ENCODE results near the gene ZSCAN16. TPM values are rescaled to one million over a fixed set of nuclear protein-coding genes. Genes with fewer than 3 reads are reported as not detected.

ZSCAN16 gene
- 15.4 and 15.8 TPM in 2 replicates for total RNA-seq
- 20.0 TPM for total RNA-seq (2013)
- 3.0 and 5.4 TPM in 2 replicates for polyA plus RNA-seq
- polyA minus RNA-seq, result 6.3 and 7.3 TPM in 2 replicates

- Histone ChIP-seq H3K27me3 (replicated peaks in 1 of 4; ENCODE audit: control extremely low read depth in 1 of 4, control insufficient read depth in 3 of 4, insufficient read depth in 4 of 4, low read length in 3 of 4) (no peaks in the 10 kb centered on the region), H3K79me2 (ENCODE audit: control insufficient read depth, insufficient read depth, low read length) (peaks cover 41% of the 10 kb centered on the region), H3K27ac (ENCODE audit: low read length in 2 of 2) (peak within 1 kb of the TSS; percentile 68 to 74), H3K4me3 (ENCODE audit: control extremely low read depth in 1 of 5, extremely low read depth in 1 of 5, insufficient read depth in 1 of 5, low read depth in 2 of 5, low read length in 4 of 5) (peak within 1 kb of the TSS; percentile 70 to 91 (median 75)), H2AFZ (ENCODE audit: insufficient read depth, low read depth, low read length, poor library complexity, severe bottlenecking) (peak within 1 kb of the TSS; percentile 86), H3K36me3 (replicated peaks in 1 of 2; ENCODE audit: control extremely low read depth in 1 of 2, control insufficient read depth in 1 of 2, extremely low read depth in 1 of 2, insufficient read depth in 2 of 2, low read length in 1 of 2) (peaks cover 11 to 29% of the 10 kb centered on the region in 2 experiments), H3K4me1 (ENCODE audit: control insufficient read depth in 2 of 2, insufficient read depth in 2 of 2, low read length in 2 of 2) (peaks cover 12 to 18% of the 10 kb centered on the region in 2 donors), H3K4me2 (replicated peaks; ENCODE audit: low read depth, low read length, poor library complexity, severe bottlenecking) (peak within 1 kb of the TSS; percentile 83), H3K9ac (ENCODE audit: low read length) (peak within 1 kb of the TSS; percentile 72), H3K9me3 (ENCODE audit: control extremely low read depth in 1 of 3, control insufficient read depth in 2 of 3, insufficient read depth in 1 of 3, low read length in 2 of 3) (no peaks in the 10 kb centered on the region), H4K20me1 (ENCODE audit: control insufficient read depth, insufficient read depth, low read length, poor library complexity, severe bottlenecking) (no peaks in the 10 kb centered on the region)
- Mint-ChIP-seq H3K9me3 (ENCODE audit: insufficient read depth) (no peaks in the 10 kb centered on the region), H3K4me1 (peaks cover 31% of the 10 kb centered on the region), H3K27me3 (no peaks in the 10 kb centered on the region), H3K4me3 (peak within 1 kb of the TSS; percentile 98), H3K27ac (peak within 1 kb of the TSS; percentile 92)
- TF ChIP-seq EZH2 (IDR thresholded peaks at IDR 0.05; ENCODE audit: borderline replicate concordance, insufficient read depth, low read depth, low read length, poor library complexity, severe bottlenecking), result no peak
- TF ChIP-seq CTCF (IDR thresholded peaks at IDR 0.05), result no peak
- 0% methylated on average over 20 of the region's 28 CpGs for WGBS (ENCODE audit: insufficient coverage)
- ATAC-seq (ENCODE audit: low read depth), result peak; percentile 96
- ChIA-PET POLR2A (interaction anchor here (0.6 to 2.5 kb wide), 4 partner anchors 13 to 37 kb away, joined by 3 to 18 read pairs (median 14); partner anchors contain the start of gene ZKSCAN8), CTCF (interaction anchor here (0.5 to 4.2 kb wide), 6 partner anchors 8 to 258 kb away, joined by 3 to 46 read pairs (median 5); partner anchors contain the start of gene ZKSCAN8)
- DNase-seq, result peak; percentile 86
- intact Hi-C loops (cut with micrococcal nuclease), result loop anchor here (1.0 to 5.0 kb wide), 9 partner anchors 12 to 259 kb away; partner anchors contain the start of genes ZKSCAN4, ZKSCAN8, ZSCAN26 and ZSCAN9
Measured at GRCh38 chr6:28124350-28124970, at the start of gene ZSCAN16. ZSCAN16 (plus strand) TSS chr6:28124609; CDS start chr6:28125444, 835 bp downstream.

- Mint-ChIP-seq H3K4me1 (peaks cover 34% of the 10 kb centered on the region), H3K27me3 (no peaks in the 10 kb centered on the region), H3K27ac (peak overlapping the region; percentile 16), H3K9me3 (ENCODE audit: insufficient read depth) (no peaks in the 10 kb centered on the region), H3K4me3 (no peak overlapping the region)
- Histone ChIP-seq H3K27ac (ENCODE audit: low read length in 2 of 2) (no peak overlapping the region), H3K4me1 (ENCODE audit: control insufficient read depth in 2 of 2, insufficient read depth in 2 of 2, low read length in 2 of 2) (peaks cover 10 to 22% of the 10 kb centered on the region in 2 donors), H4K20me1 (ENCODE audit: control insufficient read depth, insufficient read depth, low read length, poor library complexity, severe bottlenecking) (no peaks in the 10 kb centered on the region), H3K9me3 (ENCODE audit: control extremely low read depth in 1 of 3, control insufficient read depth in 2 of 3, insufficient read depth in 1 of 3, low read length in 2 of 3) (no peaks in the 10 kb centered on the region), H3K9ac (ENCODE audit: low read length) (no peak overlapping the region), H3K36me3 (replicated peaks in 1 of 2; ENCODE audit: control extremely low read depth in 1 of 2, control insufficient read depth in 1 of 2, extremely low read depth in 1 of 2, insufficient read depth in 2 of 2, low read length in 1 of 2) (no peaks in the 10 kb centered on the region), H2AFZ (ENCODE audit: insufficient read depth, low read depth, low read length, poor library complexity, severe bottlenecking) (no peak overlapping the region), H3K4me2 (replicated peaks; ENCODE audit: low read depth, low read length, poor library complexity, severe bottlenecking) (no peak overlapping the region), H3K27me3 (replicated peaks in 1 of 4; ENCODE audit: control extremely low read depth in 1 of 4, control insufficient read depth in 3 of 4, insufficient read depth in 4 of 4, low read length in 3 of 4) (no peaks in the 10 kb centered on the region), H3K4me3 (ENCODE audit: control extremely low read depth in 1 of 5, extremely low read depth in 1 of 5, insufficient read depth in 1 of 5, low read depth in 2 of 5, low read length in 4 of 5) (no peak overlapping the region), H3K79me2 (ENCODE audit: control insufficient read depth, insufficient read depth, low read length) (no peaks in the 10 kb centered on the region)
- CTCF ChIA-PET, result interaction anchor here (0.7 kb wide), 1 partner anchor 80 kb away, joined by 3 read pairs; no protein-coding TSS in a partner anchor
- TF ChIP-seq CTCF (IDR thresholded peaks at IDR 0.05) (no peak), EZH2 (IDR thresholded peaks at IDR 0.05; ENCODE audit: borderline replicate concordance, insufficient read depth, low read depth, low read length, poor library complexity, severe bottlenecking) (no peak)
- POLR2A ChIA-PET, result no interaction called here
- ATAC-seq (ENCODE audit: low read depth), result no peak
- intact Hi-C loops (cut with micrococcal nuclease), result no loop called here
- no peak for DNase-seq
Measured at GRCh38 chr6:28078050-28078449, 46.4 kb upstream of the ZSCAN16 start.

Data from B cell (primary cell).